DLD1 (cell line): Measurements from ENCODE around the gene AQP11.
"Not testable (repeated sequence)": the region's sequence is repeated elsewhere in the genome, so short reads cannot be mapped to it uniquely, and the experiment has no call there.

Experiments used
- in situ Hi-C: cut with HindIII; loops from 2 replicates; pipeline ENCODE4 v1.10.0; 2017; ENCODE audit warnings: low sequenced_read_pairs

AQP11 gene

GRCh38 chr11:77589521-77590193 lies at the start of gene AQP11:
Gene AQP11, plus strand, starts transcription at chr11:77589953. Its CDS starts 40 bp downstream, at chr11:77589993.
- in situ Hi-C loops: loop anchor here (5.0 kb wide), 1 partner anchor 387 kb away; no protein-coding TSS in a partner anchor

DNA sequence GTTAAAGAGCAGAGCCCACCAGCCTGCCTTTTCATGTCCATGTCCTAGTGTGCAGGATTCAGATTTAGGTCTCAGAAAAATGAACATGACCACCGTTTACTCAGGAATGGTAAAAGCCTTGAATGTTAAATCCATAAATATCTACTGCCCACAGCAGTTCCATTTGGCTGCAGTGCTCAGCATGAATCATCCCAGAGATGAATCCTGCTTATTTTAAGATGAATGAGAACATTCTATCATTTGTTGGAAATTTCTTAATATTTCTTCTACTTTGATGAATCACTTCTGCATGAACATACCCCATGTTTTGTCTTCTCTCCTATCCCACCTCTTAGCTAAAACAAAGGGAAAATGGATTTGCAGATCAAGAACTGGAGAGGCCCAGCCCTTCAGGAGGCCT lies 47.5 kb upstream of the AQP11 start:
- in situ Hi-C loops: no loop called here

DNA sequence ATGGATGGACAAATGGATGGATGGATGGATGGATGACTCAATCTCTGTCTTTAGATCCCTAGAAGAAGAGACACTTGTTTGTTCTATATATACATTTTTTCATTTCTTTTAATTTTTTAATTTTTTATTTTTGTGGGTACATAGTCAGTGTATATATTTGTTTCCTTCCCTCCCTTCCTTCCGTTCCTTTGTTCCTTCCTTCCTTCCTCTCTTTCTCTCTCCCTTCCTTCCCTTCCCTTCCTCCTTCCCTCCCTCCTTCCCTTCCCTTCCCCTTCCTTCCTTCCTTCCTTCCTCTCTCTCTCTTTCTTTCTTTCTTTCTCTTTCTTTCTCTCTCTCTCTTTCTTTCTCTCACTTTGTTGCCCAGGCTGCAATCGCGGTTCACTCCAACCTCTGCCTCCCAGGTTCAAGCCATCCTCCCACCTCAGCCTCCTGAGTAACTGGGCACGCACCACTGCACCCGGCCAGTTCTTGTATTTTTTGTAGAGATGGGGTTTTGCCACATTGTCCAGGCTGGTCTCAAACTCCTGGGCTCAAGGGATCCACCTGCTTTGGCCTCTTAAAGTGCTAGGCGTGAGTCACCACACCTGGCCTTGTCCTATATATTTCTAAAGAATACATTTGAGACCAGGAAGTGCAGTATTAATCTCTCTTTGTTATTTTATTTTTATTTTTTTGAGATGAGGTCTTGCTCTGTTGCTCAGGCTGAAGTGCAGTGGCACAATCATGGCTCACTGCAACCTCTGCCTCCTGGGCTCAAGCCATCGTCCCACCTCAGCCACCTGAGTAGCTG lies 42.5 kb upstream of the AQP11 start:
- in situ Hi-C loops: no loop called here

GRCh38 chr11:77547863-77548551 lies 41.7 kb upstream of the AQP11 start:
- in situ Hi-C loops: no loop called here

DNA sequence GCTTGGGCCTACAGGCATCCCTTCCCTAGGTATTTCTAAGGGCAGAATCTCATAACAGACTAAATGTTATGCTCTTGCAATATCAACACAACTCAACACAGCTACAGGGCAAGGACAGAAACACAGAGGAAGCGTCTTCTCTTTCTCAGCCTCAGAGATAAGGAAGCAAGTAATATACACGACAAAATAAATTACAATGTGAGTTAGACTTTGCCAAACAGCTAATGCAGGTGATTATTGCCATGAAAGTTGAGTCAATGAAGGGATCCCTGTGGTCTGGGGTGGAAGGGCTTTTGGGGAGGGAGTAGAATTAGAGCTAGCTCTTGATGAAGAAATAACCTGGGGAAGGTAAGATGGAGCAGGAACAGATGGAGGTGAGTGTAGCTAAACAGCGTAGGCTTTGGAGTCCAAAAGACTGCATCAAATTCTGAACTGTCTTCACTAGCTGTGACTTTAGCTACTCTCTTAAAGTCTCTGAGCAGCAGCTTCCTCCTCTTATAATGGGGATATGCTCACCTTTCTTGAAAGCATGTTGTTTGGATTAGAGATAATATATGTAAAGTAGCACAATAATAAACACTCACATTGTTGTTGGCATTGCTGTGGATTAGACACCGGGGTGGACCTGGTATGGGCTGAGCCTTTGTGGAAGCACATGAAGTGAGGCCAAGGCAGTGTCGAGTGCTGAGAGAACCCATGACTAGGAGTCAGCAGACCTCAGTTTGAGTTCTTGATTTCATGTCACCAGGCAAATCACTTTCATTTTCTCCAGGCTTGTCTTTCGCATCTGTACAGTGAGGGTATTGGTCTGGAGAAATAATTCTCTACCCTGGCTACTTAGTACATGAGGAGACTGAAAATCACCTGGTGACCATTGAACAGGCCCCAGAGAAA lies 41.0 kb upstream of the AQP11 start:
- in situ Hi-C loops: no loop called here

DNA sequence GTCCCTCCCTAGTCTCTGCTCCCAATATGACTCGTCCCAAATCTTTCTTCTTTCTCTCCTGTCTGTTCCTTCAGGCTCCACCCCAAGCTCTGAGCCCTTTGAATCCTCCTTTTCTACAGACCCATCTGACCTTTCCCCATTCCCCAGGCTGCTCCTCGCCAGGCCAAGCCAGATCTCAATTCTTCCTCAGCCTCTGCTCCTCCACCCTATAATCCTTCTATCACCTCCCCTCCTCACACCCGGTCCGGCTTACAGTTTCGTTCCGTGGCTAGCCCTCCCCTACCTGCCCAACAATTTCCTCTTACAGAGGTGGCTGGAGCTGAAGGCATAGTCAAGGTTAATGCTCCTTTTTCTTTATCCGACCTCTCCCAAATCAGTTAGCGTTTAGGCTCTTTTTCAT lies 38.3 kb upstream of the AQP11 start:
- in situ Hi-C loops: not testable (repeated sequence)

GRCh38 chr11:77557553-77557952 lies 32.2 kb upstream of the AQP11 start:
- in situ Hi-C loops: no loop called here

DNA sequence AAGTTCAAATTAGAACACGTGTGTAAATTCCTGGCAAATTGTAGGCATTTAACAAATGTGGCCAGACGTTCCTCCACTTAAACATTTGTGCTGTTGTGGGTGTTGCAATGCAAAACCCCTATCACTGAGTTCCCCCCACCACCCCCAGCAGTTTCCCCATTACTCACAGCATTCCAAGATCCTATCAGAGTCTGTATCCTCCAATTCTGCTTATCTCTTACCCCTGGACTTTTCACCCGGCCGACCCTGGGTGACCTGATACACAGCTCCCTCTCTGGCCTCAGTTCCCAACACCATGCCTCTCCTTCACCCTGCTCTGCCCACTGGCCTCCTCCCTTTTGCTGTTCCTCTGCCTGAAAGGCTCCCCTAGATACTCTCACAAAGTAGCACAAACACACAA lies 31.4 kb upstream of the AQP11 start:
- in situ Hi-C loops: no loop called here

DNA sequence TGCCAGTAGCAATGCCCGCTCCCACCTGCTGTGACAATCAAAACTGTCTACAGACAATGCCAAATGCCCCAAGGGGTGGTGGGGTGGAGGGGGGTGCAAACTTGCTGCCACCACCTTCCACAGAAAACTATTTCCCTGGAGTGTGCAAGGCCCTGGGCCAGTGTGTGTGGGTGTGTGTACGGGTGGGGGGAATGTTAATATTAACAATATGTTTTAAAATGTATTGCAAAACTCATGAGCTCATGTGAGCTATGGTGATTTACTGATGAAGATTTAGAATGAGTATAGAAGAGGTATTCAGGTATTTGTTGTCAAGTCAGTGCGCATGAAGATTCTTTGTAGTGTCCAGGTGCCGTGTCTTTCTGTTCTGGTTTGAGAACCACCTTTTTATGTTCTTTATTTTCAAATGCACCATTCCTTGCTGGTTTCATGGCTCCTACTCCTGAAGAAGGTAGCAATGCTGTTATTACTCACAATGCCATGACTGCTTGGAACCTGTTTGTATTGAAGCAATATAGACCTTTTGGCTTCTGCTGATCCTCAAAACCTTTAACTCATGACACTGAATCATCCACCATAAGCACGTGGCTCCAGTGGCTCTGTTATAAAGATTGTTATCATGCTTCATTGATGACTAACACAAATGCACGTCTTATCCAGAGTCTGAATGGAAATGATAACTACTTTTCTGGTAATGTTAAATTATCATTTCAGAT lies 29.9 kb upstream of the AQP11 start:
- in situ Hi-C loops: no loop called here

DNA sequence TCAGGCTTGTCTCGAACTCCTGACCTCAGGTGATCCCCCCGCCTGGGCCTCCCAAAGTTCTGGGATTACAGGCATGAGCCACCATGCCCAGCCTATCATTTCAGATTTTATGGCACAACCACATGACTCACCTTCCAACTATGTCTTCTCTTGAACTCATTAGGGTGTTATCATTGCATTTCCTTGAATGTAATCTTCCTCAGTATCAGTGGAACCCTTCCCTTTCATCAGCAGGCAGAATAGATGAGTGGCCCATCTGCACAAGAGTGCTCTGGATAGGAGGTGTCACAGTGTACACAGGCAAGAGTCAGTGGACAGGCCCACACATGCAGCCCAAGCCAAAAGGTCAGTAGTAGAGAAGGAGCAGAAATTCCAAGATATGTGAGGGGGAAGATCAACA lies 29.1 kb upstream of the AQP11 start:
- in situ Hi-C loops: no loop called here

GRCh38 chr11:77561257-77561656 lies 28.5 kb upstream of the AQP11 start:
- in situ Hi-C loops: no loop called here

- in situ Hi-C loops: no loop called here
Observed at GRCh38 chr11:77568306-77568705, 21.4 kb upstream of the AQP11 start.

GRCh38 chr11:77568916-77569675 lies 20.7 kb upstream of the AQP11 start:
- in situ Hi-C loops: no loop called here

DNA sequence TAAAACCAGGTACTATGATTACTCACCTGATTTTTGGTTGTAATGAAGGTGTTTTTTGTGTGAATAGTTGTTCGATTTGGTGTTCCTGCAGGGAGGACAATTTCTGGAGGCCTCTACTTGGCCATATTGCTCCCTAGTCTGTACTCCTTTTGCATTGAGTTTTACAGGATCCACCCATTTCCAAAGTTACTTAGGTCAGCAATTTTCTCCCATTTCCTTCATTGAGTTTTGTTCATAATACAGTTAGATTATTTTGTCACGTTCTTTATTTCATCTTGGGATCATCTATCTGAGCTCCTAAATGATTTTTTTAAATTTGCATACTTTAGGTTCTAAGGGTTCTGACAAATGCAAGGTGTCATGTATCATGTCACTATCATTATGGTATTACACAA lies 20.1 kb upstream of the AQP11 start:
- in situ Hi-C loops: loop anchor here (5.0 kb wide), 1 partner anchor 97 kb away; the partner anchor contains the start of gene PAK1

DNA sequence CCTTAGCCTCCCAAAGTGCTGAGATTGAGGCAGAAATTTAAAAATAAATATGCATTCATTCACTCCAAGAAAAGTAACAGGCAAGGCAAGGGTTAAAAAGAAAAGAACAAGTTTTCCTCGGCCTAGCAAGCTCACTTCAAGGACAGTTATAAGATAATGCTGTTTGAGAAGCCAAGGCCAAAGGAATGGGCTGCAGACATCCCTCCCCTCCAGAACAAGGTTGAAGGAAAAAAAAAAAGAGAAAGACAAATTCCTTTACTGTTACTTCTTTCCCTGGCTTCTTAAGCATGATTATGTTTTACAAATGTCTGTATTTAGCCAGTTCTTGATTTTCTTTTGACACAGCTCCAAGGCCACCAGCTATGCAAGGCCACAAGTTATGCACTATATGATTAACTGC lies 18.9 kb upstream of the AQP11 start:
- in situ Hi-C loops: loop anchor here (5.0 kb wide), 1 partner anchor 99 kb away; the partner anchor contains the start of gene PAK1

GRCh38 chr11:77575428-77575827 lies 14.3 kb upstream of the AQP11 start:
- in situ Hi-C loops: not testable (repeated sequence)

GRCh38 chr11:77580712-77581337 lies 8.9 kb upstream of the AQP11 start:
- in situ Hi-C loops: no loop called here

DNA sequence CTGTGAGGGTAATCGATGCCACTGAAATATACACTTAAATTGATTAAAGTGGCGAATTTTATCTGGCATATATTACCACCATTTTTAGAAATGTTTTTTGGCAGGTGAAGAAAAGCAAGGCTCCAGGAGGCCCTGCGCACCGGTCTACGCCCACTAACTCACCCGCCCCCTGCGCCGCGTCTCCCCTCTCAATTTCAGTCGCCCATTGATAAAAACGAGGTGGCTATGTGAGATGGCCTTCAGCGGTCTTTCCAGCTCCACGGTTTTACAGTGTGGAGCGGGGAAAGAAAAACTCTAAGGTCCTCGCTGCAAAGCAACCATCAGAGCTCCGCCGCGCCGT lies 602 bp upstream of the AQP11 start:
- in situ Hi-C loops: no loop called here
